Measurements from ENCODE around the gene AGPAT4.

AGPAT4 gene

GRCh38 chr6:161152907-161153662 lies 120.8 kb downstream of the AGPAT4 start:
- DNase-seq (ENCODE audit: low read depth): no peak
- peak; percentile 68 for TF ChIP-seq CTCF (conservative IDR thresholded peaks at IDR 0.05; ENCODE audit: low read depth, low read length)
- no peak overlapping the region for H3K4me3 ChIP-seq (ENCODE audit: low read length)

GRCh38 chr6:161152527-161152862 lies 121.4 kb downstream of the AGPAT4 start:
- H3K4me3 ChIP-seq (ENCODE audit: low read length): no peak overlapping the region
- no peak for TF ChIP-seq CTCF (conservative IDR thresholded peaks at IDR 0.05; ENCODE audit: low read depth, low read length)
- no peak for DNase-seq (ENCODE audit: low read depth)

- DNase-seq (ENCODE audit: low read depth): no peak
- H3K4me3 ChIP-seq (ENCODE audit: low read length): no peak overlapping the region
- TF ChIP-seq CTCF (conservative IDR thresholded peaks at IDR 0.05; ENCODE audit: low read depth, low read length): no peak
These were observed 122.0 kb downstream of the AGPAT4 start for GRCh38 chr6:161151660-161152526.

- no peak for DNase-seq (ENCODE audit: low read depth)
- H3K4me3 ChIP-seq (ENCODE audit: low read length): no peak overlapping the region
- no peak for TF ChIP-seq CTCF (conservative IDR thresholded peaks at IDR 0.05; ENCODE audit: low read depth, low read length)
These were observed 122.7 kb downstream of the AGPAT4 start for GRCh38 chr6:161151059-161151645.

- DNase-seq (ENCODE audit: low read depth): no peak
- TF ChIP-seq CTCF (conservative IDR thresholded peaks at IDR 0.05; ENCODE audit: low read depth, low read length): no peak
- H3K4me3 ChIP-seq (ENCODE audit: low read length): no peak overlapping the region
These were observed 123.3 kb downstream of the AGPAT4 start for GRCh38 chr6:161150566-161150965.

- no peak for TF ChIP-seq CTCF (conservative IDR thresholded peaks at IDR 0.05; ENCODE audit: low read depth, low read length)
- DNase-seq (ENCODE audit: low read depth): no peak
- no peak overlapping the region for H3K4me3 ChIP-seq (ENCODE audit: low read length)
These were observed 123.7 kb downstream of the AGPAT4 start for GRCh38 chr6:161150136-161150535.
